ENCODE results near the gene DCC.
"Not testable (repeated sequence)": the region's sequence is repeated elsewhere in the genome, so short reads cannot be mapped to it uniquely, and the experiment has no call there.

Gene DCC

DNA sequence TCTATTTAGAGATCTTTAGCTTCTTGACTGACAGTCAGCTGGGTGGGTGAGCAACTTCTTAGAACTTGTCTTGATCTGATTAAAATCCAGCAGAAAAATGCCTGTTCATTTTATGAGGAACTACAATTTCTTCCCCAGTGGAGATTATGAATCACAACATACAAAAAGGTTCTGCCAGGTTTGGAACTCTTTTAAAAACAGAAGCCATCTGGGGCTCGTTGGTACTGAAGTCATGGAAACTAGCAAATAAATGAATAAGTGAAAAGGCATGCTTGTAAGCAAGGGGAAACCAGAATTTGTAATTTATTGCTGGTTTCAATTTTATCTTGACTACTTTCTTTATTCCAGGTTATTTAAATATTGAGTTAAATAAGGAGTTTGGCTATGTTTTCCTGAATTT, 1117.1 kb downstream of the DCC start:
- no peak for DNase-seq

GRCh38 chr18:53458268-53458667, 1118.3 kb downstream of the DCC start:
- DNase-seq = no peak

DNA sequence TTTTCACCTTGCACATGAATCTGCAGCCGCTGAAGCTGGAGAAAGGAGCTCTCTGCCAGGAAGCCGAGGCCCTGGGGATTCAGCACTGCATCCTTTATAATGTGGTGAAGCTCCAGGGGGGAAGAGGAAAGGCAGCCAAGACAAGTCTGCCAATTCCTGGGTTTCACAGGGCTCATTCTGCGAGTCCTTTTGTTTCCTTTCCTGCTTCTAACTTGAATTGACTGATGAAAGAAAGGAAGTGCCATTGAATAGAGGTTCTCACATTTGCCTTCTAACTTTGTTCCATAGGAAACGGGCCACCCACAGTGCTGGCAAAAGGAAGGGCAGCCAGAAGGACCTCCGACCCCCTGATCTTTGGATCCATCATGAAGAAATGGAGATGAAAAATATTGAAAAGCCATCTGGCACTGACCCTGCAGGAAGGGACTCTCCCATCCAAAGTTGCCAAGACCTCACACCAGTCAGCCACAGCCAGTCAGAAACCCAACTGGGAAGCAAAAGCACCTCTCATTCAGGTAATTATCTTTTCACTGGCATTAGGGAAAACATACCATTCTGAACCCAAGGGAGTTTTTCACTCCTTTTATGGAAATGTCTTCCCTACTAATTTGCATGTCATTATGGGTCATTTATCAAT, 1119.1 kb downstream of the DCC start:
- DNase-seq = no peak

- DNase-seq = no peak
Observed at GRCh38 chr18:53467756-53468155, 1127.8 kb downstream of the DCC start.

DNA sequence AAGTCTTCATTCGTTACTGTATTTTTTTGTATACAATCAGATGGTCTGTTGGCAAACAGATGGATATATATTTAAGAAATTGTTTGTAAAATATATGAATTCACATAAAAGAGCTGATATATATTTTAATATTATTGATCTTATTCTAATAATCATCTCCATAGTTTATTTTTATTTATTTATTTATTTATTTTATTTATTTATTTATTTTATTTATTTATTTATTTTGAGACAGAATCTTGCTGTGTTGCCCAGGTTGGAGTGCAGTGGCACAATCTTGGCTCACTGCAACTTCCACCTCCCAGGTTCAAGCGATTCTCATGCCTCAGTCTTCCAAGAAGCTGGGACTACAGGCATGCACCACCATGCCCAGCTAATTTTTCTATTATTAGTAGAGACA, 1128.2 kb downstream of the DCC start:
- not testable (repeated sequence) for DNase-seq

GRCh38 chr18:53472546-53472945, 1132.5 kb downstream of the DCC start:
- no peak for DNase-seq

- no peak for DNase-seq
Observed at GRCh38 chr18:53478155-53478554, 1138.2 kb downstream of the DCC start.

DNA sequence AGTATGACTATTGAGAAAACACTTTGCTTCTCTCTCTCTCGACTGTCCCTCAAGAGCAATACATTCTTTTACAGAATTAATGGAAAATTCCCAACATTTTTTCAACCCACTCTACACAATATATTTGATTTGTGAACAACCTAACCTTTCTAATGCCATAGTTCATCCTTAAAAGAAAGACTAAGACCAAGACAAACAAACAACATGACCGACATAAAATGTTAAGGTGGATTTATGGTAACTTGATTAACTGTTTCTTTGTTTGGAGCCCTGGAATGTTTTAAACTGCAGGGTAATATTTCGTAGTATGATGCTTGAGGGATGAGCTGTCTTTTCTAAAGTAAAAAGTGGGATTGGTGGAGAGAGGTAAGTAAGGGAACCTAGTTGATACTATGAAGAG, 1146.3 kb downstream of the DCC start:
- no peak for DNase-seq

GRCh38 chr18:53489266-53489665, 1149.3 kb downstream of the DCC start:
- no peak for DNase-seq

GRCh38 chr18:53490019-53490418, 1150.0 kb downstream of the DCC start:
- DNase-seq = no peak

DNA sequence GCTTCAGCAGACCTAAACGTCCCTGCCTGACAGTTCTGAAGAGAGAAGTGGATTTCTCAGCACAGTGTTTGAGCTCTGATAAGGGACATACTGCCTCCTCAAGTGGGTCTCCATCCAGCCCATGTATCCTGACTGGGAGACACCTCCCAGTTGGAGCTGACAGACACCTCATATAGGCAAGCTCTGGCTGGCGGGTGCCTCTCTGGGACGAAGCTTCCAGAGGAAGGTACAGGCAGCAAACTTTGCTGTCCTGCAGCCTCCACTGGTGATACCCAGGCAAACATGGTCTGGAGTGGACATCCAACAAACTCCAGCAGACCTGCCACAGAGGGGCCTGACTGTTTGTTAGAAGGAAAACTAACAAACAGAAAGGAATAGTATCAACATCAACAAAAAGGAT, 1156.0 kb downstream of the DCC start:
- no peak for DNase-seq

GRCh38 chr18:53503914-53504441, 1164.0 kb downstream of the DCC start:
- no peak for DNase-seq

- DNase-seq = no peak
Observed at GRCh38 chr18:53508529-53508928, 1168.5 kb downstream of the DCC start.

GRCh38 chr18:53509886-53510285, 1169.9 kb downstream of the DCC start:
- DNase-seq = no peak

DNA sequence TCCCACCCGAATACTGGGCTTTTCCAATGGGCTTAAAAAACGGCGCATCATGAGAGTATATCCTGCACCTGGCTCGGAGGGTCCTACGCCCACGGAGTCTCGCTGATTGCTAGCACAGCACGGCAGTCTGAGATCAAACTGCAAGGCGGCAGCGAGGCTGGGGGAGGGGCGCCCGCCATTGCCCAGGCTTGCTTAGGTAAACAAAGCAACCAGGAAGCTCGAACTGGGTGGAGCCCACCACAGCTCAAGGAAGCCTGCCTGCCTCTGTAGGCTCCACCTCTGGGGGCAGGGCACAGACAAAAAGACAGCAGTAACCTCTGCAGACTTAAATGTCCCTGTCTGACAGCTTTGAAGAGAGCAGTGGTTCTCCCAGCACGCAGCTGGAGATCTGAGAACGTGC, 1171.7 kb downstream of the DCC start:
- DNase-seq = not testable (repeated sequence)

DNA sequence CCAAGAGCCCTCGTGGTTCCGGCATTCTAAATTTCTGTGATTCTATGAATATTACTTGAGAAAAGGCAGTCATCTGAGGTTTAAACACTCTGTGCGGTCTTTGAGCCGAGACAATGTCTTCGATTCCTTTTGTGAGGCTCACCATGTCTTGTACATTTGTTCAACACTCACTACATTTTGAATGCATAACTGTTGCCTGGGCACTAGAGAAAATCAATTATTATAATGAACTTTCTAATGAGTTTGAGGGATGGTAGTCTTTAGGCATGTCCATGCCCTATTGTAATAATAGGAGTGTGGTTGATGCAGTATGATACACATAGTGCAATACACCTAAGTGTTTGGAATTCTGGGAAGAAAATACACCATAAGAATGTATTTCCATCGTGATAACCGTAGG, 1181.1 kb downstream of the DCC start:
- no peak for DNase-seq

- no peak for DNase-seq
Observed at GRCh38 chr18:53526101-53526870, 1186.3 kb downstream of the DCC start.

DNA sequence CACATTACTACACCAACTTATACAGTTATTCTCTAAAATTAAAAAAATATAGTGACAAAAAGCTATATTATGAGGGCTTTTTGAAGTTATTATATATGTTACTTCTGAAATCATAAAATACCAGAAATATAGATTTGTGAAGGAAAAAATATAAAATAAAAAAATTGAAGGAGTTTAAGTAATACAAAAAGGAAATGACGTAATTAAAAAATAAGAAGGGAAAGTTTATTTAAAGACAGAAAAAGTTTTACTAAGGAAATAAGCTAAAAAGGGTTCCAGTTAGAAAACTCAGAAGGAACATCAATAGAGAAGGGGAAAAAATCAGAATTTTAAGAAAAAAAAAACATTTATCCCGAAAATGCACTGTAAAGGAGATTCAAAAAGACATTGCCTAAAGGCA, 1187.4 kb downstream of the DCC start:
- no peak for DNase-seq

- DNase-seq = no peak
Observed at GRCh38 chr18:53531187-53531586, 1191.2 kb downstream of the DCC start.

DNA sequence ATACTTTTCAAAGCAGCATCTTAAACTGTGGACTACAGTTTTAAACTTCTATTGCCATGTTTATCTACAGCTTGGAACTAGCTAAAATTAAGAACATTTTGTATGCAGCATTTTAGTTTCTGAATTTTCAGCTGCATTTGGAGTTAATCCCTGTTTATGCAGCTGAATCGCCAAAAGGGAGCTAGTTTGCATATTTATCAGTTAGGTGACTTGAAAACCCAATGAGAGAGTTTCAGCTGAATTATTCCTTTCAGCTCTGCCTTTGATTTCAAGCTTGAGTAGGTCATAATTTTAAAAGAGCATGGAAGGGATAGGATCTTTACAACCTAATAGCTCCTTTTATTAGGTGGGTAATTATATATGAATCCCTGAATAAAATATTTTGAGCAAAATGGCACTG, 1191.9 kb downstream of the DCC start:
- DNase-seq = no peak

- no peak for DNase-seq
Observed at GRCh38 chr18:53534203-53534602, 1194.2 kb downstream of the DCC start.

- DNase-seq = no peak
Observed at GRCh38 chr18:53534695-53535094, 1194.7 kb downstream of the DCC start.

- no peak for DNase-seq
Observed at GRCh38 chr18:53536908-53537307, 1196.9 kb downstream of the DCC start.

DNA sequence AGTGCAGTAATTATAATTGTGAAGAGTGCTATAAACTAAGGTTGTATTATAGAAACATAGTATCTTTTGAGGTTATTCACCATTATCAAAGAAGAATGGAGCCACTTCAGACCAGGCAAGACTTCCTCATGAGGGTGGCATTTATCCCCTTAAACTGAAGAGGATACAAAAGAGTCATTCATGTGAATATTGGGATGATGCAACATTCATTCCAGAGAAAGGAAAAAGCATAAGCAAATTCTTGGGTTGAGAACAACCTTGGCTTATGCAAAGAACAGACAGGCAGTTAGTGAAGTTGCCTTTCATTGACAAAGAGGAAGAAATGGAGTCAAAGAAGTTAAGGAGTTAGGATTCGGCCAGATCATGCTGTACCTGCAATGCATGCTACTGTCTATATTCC, 1201.9 kb downstream of the DCC start:
- DNase-seq = no peak

- DNase-seq = no peak
Observed at GRCh38 chr18:53543711-53544110, 1203.7 kb downstream of the DCC start.

Data from NCI-H1417 treated with DMSO at 0.1 percent for 48 hours (cell line).